ENCODE results near the gene CITED1. TPM values are rescaled to one million over a fixed set of nuclear protein-coding genes. Genes with fewer than 3 reads are reported as not detected.

CITED1 gene
- not detected for polyA plus RNA-seq (2012; ENCODE audit: missing spikeins)

GRCh38 chrX:72305286-72306084 is at the start of gene CITED1:
Gene CITED1, minus strand, starts transcription at chrX:72305914. Its CDS starts 3,045 bp downstream, at chrX:72302869.
- no peak for DNase-seq (ENCODE audit: insufficient read length)
- no peak for FAIRE-seq
- TF ChIP-seq POLR2A (IDR thresholded peaks at IDR 0.05; ENCODE audit: low read depth, low read length) (no peak), POLR2AphosphoS5 (IDR thresholded peaks at IDR 0.05; ENCODE audit: low read depth, low read length) (no peak), TAF1 (IDR thresholded peaks at IDR 0.05; ENCODE audit: borderline replicate concordance, low read depth, low read length) (no peak)

- FAIRE-seq, result no peak
- no peak for TF ChIP-seq POLR2A (IDR thresholded peaks at IDR 0.05; ENCODE audit: low read depth, low read length)
- TF ChIP-seq POLR2AphosphoS5 (IDR thresholded peaks at IDR 0.05; ENCODE audit: low read depth, low read length), result no peak
- no peak for TF ChIP-seq TAF1 (IDR thresholded peaks at IDR 0.05; ENCODE audit: borderline replicate concordance, low read depth, low read length)
- no peak for DNase-seq (ENCODE audit: insufficient read length)
Observed at GRCh38 chrX:72352786-72353185, 47.1 kb upstream of the CITED1 start.

GRCh38 chrX:72351606-72352334 is 46.1 kb upstream of the CITED1 start:
- TF ChIP-seq TAF1 (IDR thresholded peaks at IDR 0.05; ENCODE audit: borderline replicate concordance, low read depth, low read length) (no peak), POLR2A (IDR thresholded peaks at IDR 0.05; ENCODE audit: low read depth, low read length) (no peak), POLR2AphosphoS5 (IDR thresholded peaks at IDR 0.05; ENCODE audit: low read depth, low read length) (no peak)
- DNase-seq (ENCODE audit: insufficient read length), result no peak
- FAIRE-seq, result no peak

GRCh38 chrX:72349190-72349589 is 43.5 kb upstream of the CITED1 start:
- peak; percentile 67 for FAIRE-seq
- DNase-seq (ENCODE audit: insufficient read length), result peak; percentile 16
- no peak for TF ChIP-seq POLR2A (IDR thresholded peaks at IDR 0.05; ENCODE audit: low read depth, low read length)
- no peak for TF ChIP-seq TAF1 (IDR thresholded peaks at IDR 0.05; ENCODE audit: borderline replicate concordance, low read depth, low read length)
- TF ChIP-seq POLR2AphosphoS5 (IDR thresholded peaks at IDR 0.05; ENCODE audit: low read depth, low read length), result no peak

GRCh38 chrX:72348247-72348979 is 42.7 kb upstream of the CITED1 start:
- TF ChIP-seq POLR2A (IDR thresholded peaks at IDR 0.05; ENCODE audit: low read depth, low read length) (no peak), TAF1 (IDR thresholded peaks at IDR 0.05; ENCODE audit: borderline replicate concordance, low read depth, low read length) (no peak), POLR2AphosphoS5 (IDR thresholded peaks at IDR 0.05; ENCODE audit: low read depth, low read length) (no peak)
- no peak for DNase-seq (ENCODE audit: insufficient read length)
- no peak for FAIRE-seq

GRCh38 chrX:72347366-72347765 is 41.7 kb upstream of the CITED1 start:
- DNase-seq (ENCODE audit: insufficient read length) (no peak), FAIRE-seq (no peak)
- TF ChIP-seq POLR2AphosphoS5 (IDR thresholded peaks at IDR 0.05; ENCODE audit: low read depth, low read length) (no peak), POLR2A (IDR thresholded peaks at IDR 0.05; ENCODE audit: low read depth, low read length) (no peak), TAF1 (IDR thresholded peaks at IDR 0.05; ENCODE audit: borderline replicate concordance, low read depth, low read length) (no peak)

- TF ChIP-seq POLR2AphosphoS5 (IDR thresholded peaks at IDR 0.05; ENCODE audit: low read depth, low read length) (no peak), TAF1 (IDR thresholded peaks at IDR 0.05; ENCODE audit: borderline replicate concordance, low read depth, low read length) (no peak), POLR2A (IDR thresholded peaks at IDR 0.05; ENCODE audit: low read depth, low read length) (no peak)
- DNase-seq (ENCODE audit: insufficient read length), result no peak
- FAIRE-seq, result no peak
Observed at GRCh38 chrX:72346302-72346949, 40.7 kb upstream of the CITED1 start.

- no peak for FAIRE-seq
- no peak for DNase-seq (ENCODE audit: insufficient read length)
- no peak for TF ChIP-seq POLR2A (IDR thresholded peaks at IDR 0.05; ENCODE audit: low read depth, low read length)
- TF ChIP-seq TAF1 (IDR thresholded peaks at IDR 0.05; ENCODE audit: borderline replicate concordance, low read depth, low read length), result no peak
- no peak for TF ChIP-seq POLR2AphosphoS5 (IDR thresholded peaks at IDR 0.05; ENCODE audit: low read depth, low read length)
Observed at GRCh38 chrX:72340626-72341025, 34.9 kb upstream of the CITED1 start.

- no peak for FAIRE-seq
- DNase-seq (ENCODE audit: insufficient read length), result no peak
- TF ChIP-seq TAF1 (IDR thresholded peaks at IDR 0.05; ENCODE audit: borderline replicate concordance, low read depth, low read length), result no peak
- TF ChIP-seq POLR2AphosphoS5 (IDR thresholded peaks at IDR 0.05; ENCODE audit: low read depth, low read length), result no peak
- TF ChIP-seq POLR2A (IDR thresholded peaks at IDR 0.05; ENCODE audit: low read depth, low read length), result no peak
Observed at GRCh38 chrX:72340041-72340440, 34.3 kb upstream of the CITED1 start.

GRCh38 chrX:72330131-72330530 is 24.4 kb upstream of the CITED1 start:
- TF ChIP-seq POLR2AphosphoS5 (IDR thresholded peaks at IDR 0.05; ENCODE audit: low read depth, low read length) (no peak), TAF1 (IDR thresholded peaks at IDR 0.05; ENCODE audit: borderline replicate concordance, low read depth, low read length) (no peak)
- DNase-seq (ENCODE audit: insufficient read length), result no peak
- FAIRE-seq, result no peak

Measured in GM12892 (cell line).